Neuronal stem cell (in vitro differentiated cells): ENCODE measurements around the gene RILP.
A peak's percentile ranks its signal among the peaks of the same experiment; 100 is the strongest.

Experiments
- DNase-seq: peaks from one replicate; pipeline ENCODE4 v3.0.0-alpha.2; 2013; ENCODE audit warnings: low spot score
- H2AFZ ChIP-seq: one replicate; pipeline ENCODE4 v1.6.1; 2013; ENCODE audit warnings: mild to moderate bottlenecking, low read length, inconsistent platforms
- H2AK5ac ChIP-seq: 2 replicates; pipeline ENCODE4 v1.6.1; 2013; ENCODE audit warnings: low read depth, mild to moderate bottlenecking, inconsistent platforms, low read length, moderate library complexity, mixed read lengths
- H2BK120ac ChIP-seq: 2 replicates; pipeline ENCODE4 v1.6.1; 2013; ENCODE audit warnings: low read depth, mild to moderate bottlenecking, inconsistent platforms, low read length, moderate library complexity, mixed read lengths
- H2BK12ac ChIP-seq: one replicate; pipeline ENCODE4 v1.6.1; 2013; ENCODE audit warnings: low read length, inconsistent platforms
- H2BK15ac ChIP-seq: 2 replicates; pipeline ENCODE4 v1.6.1; 2013; ENCODE audit warnings: mild to moderate bottlenecking, low read length, inconsistent platforms, mixed read lengths
- H2BK5ac ChIP-seq: one replicate; pipeline ENCODE4 v1.6.1; 2013; ENCODE audit warnings: inconsistent platforms, mild to moderate bottlenecking, low read length, moderate library complexity
- H3K14ac ChIP-seq: one replicate; pipeline ENCODE4 v1.6.1; 2013; ENCODE audit warnings: low read length, inconsistent platforms
- H3K18ac ChIP-seq: 2 replicates; pipeline ENCODE4 v1.6.1; 2013; ENCODE audit warnings: low read length, inconsistent platforms
- H3K23ac ChIP-seq: 2 replicates; pipeline ENCODE4 v1.6.1; 2013; ENCODE audit warnings: low read depth, mild to moderate bottlenecking, mixed read lengths, low read length, inconsistent platforms; ENCODE audit not compliant: poor library complexity
- H3K27ac ChIP-seq: replicated peaks from 3 replicates; pipeline ENCODE4 v1.5.1; 2013; ENCODE audit warnings: low read length, inconsistent platforms
- H3K27me3 ChIP-seq, 3 experiments: 2 replicates each; pipeline ENCODE4 v1.6.1; 2013; ENCODE audit warnings: low read length in 3 of 3, mild to moderate bottlenecking in 2 of 3, inconsistent platforms in 1 of 3, low read depth in 1 of 3, mixed read lengths in 1 of 3, moderate library complexity in 1 of 3; ENCODE audit not compliant: control insufficient read depth in 3 of 3, insufficient read depth in 3 of 3
- H3K36me3 ChIP-seq, 2 donors: replicated peaks in 1 of 2; 2 replicates each; pipeline ENCODE4 v1.6.1; 2013; ENCODE audit warnings: low read length in 2 of 2; ENCODE audit not compliant: control insufficient read depth in 2 of 2, insufficient read depth in 2 of 2
- H3K4ac ChIP-seq: 2 replicates; pipeline ENCODE4 v1.6.1; 2013; ENCODE audit warnings: inconsistent platforms, mild to moderate bottlenecking, low read length, moderate library complexity
- H3K4me1 ChIP-seq, 2 donors: 1 replicate in 1 of 2; 2 replicates in 1 of 2; pipeline ENCODE4 v1.6.1; 2013; ENCODE audit warnings: low read length in 2 of 2, low read depth in 1 of 2; ENCODE audit not compliant: control insufficient read depth in 2 of 2, insufficient read depth in 1 of 2
- H3K4me2 ChIP-seq: one replicate; pipeline ENCODE4 v1.6.1; 2013; ENCODE audit warnings: mild to moderate bottlenecking, low read length, inconsistent platforms; ENCODE audit not compliant: insufficient read depth, poor library complexity, severe bottlenecking
- H3K4me3 ChIP-seq, 2 donors: 2 replicates each; pipeline ENCODE4 v1.5.1; 2013; ENCODE audit warnings: low read length in 2 of 2, mild to moderate bottlenecking in 2 of 2, inconsistent platforms in 1 of 2, moderate library complexity in 1 of 2
- H3K79me1 ChIP-seq: one replicate; pipeline ENCODE4 v1.6.1; 2013; ENCODE audit warnings: low read depth, mild to moderate bottlenecking, inconsistent platforms, low read length, moderate library complexity
- H3K9ac ChIP-seq: one replicate; pipeline ENCODE4 v1.6.1; 2013; ENCODE audit warnings: mild to moderate bottlenecking, low read depth, low read length, inconsistent platforms; ENCODE audit not compliant: poor library complexity
- H3K9me3 ChIP-seq, 2 donors: replicated peaks in 1 of 2; 2 replicates each; pipeline versions ENCODE3 to v1.6.1; 2013; ENCODE audit warnings: low read length in 2 of 2, mild to moderate bottlenecking in 2 of 2, inconsistent platforms in 1 of 2, low read depth in 1 of 2, mixed read lengths in 1 of 2, moderate library complexity in 1 of 2; ENCODE audit not compliant: control insufficient read depth in 2 of 2, insufficient read depth in 1 of 2
- H4K8ac ChIP-seq: one replicate; pipeline ENCODE4 v1.6.1; 2013; ENCODE audit warnings: low read depth, mild to moderate bottlenecking, inconsistent platforms, low read length, moderate library complexity
- H4K91ac ChIP-seq: one replicate; pipeline ENCODE4 v1.6.1; 2013; ENCODE audit warnings: low read length, low read depth, mild to moderate bottlenecking, inconsistent platforms; ENCODE audit not compliant: poor library complexity
- WGBS, 2 donors: extraction: QIAGEN DNeasy Blood & Tissue Kit; methylation state at CpG; one replicate each; pipeline ENCODE4 v1.1.7; 2013; ENCODE audit warnings: missing lambda C conversion rate in 2 of 2, mixed read lengths in 1 of 2; ENCODE audit not compliant: insufficient read length in 2 of 2, insufficient replicate concordance in 1 of 2; ENCODE audit errors: extremely low coverage in 2 of 2; 5-methylcytosine and 5-hydroxymethylcytosine counted together

RILP gene

GRCh38 chr17:1623057-1623630 lies 26.5 kb downstream of the RILP start:
- DNase-seq = no peak
- no peak overlapping the region for H3K23ac ChIP-seq
- no peak overlapping the region for H2AFZ ChIP-seq
- no peak overlapping the region for H3K4me2 ChIP-seq
- H3K36me3 ChIP-seq = peaks cover 0 to 76% of the 10 kb centered on the region in 2 donors
- H3K4me3 ChIP-seq = no peak overlapping the region
- H3K18ac ChIP-seq = no peak overlapping the region
- H4K8ac ChIP-seq = no peak overlapping the region
- no peak overlapping the region for H2BK15ac ChIP-seq
- no peak overlapping the region for H2BK5ac ChIP-seq
- no peaks in the 10 kb centered on the region for H3K9me3 ChIP-seq
- peak overlapping the region; percentile 9 for H3K9ac ChIP-seq
- H3K79me1 ChIP-seq = peaks cover 3% of the 10 kb centered on the region
- no peak overlapping the region for H2BK120ac ChIP-seq
- H2BK12ac ChIP-seq = no peak overlapping the region
- no peak overlapping the region for H3K27ac ChIP-seq
- peak overlapping the region; percentile 83 for H2AK5ac ChIP-seq
- WGBS, 2 donors = no CpG with 5 or more reads among the region's 14 CpGs
- H3K14ac ChIP-seq = no peak overlapping the region
- no peak overlapping the region for H3K4ac ChIP-seq
- H4K91ac ChIP-seq = no peak overlapping the region
- H3K27me3 ChIP-seq = no peaks in the 10 kb centered on the region
- peaks cover 21 to 24% of the 10 kb centered on the region in 2 donors for H3K4me1 ChIP-seq

- Histone ChIP-seq H3K4me1 (peaks cover 13 to 17% of the 10 kb centered on the region in 2 donors), H3K4me3 (no peak overlapping the region), H3K79me1 (peaks cover 3% of the 10 kb centered on the region), H2BK12ac (peak overlapping the region; percentile 82), H2AK5ac (peak overlapping the region; percentile 82), H3K18ac (peak overlapping the region; percentile 79), H3K36me3 (peaks cover 0 to 82% of the 10 kb centered on the region in 2 donors), H3K4ac (no peak overlapping the region), H3K23ac (peak overlapping the region; percentile 83), H3K4me2 (no peak overlapping the region), H2BK15ac (peak overlapping the region; percentile 81), H2BK120ac (no peak overlapping the region), H4K8ac (no peak overlapping the region), H2AFZ (no peak overlapping the region), H3K27me3 (no peaks in the 10 kb centered on the region), H3K9me3 (no peaks in the 10 kb centered on the region), H4K91ac (no peak overlapping the region), H3K14ac (no peak overlapping the region), H3K27ac (no peak overlapping the region), H2BK5ac (no peak overlapping the region), H3K9ac (peak overlapping the region; percentile 39)
- WGBS, 2 donors = no CpG with 5 or more reads among the region's 22 CpGs
- no peak for DNase-seq
Measured at GRCh38 chr17:1621273-1621954, 28.3 kb downstream of the RILP start.

GRCh38 chr17:1620486-1620885 lies 29.2 kb downstream of the RILP start:
- H2AFZ ChIP-seq = no peak overlapping the region
- H3K14ac ChIP-seq = no peak overlapping the region
- H3K27ac ChIP-seq = no peak overlapping the region
- no peak overlapping the region for H3K23ac ChIP-seq
- WGBS, 2 donors = no CpG with 5 or more reads among the region's 13 CpGs
- H3K18ac ChIP-seq = peak overlapping the region; percentile 24
- no peak overlapping the region for H4K91ac ChIP-seq
- H3K4me1 ChIP-seq = peaks cover 6 to 16% of the 10 kb centered on the region in 2 donors
- no peak overlapping the region for H3K4me3 ChIP-seq
- H2BK5ac ChIP-seq = no peak overlapping the region
- H3K9ac ChIP-seq = peak overlapping the region; percentile 54
- no peaks in the 10 kb centered on the region for H3K9me3 ChIP-seq
- H3K4me2 ChIP-seq = no peak overlapping the region
- peak overlapping the region; percentile 82 for H2AK5ac ChIP-seq
- no peak for DNase-seq
- H3K79me1 ChIP-seq = peaks cover 3% of the 10 kb centered on the region
- H2BK12ac ChIP-seq = no peak overlapping the region
- H2BK15ac ChIP-seq = peak overlapping the region; percentile 81
- H3K27me3 ChIP-seq = no peaks in the 10 kb centered on the region
- no peak overlapping the region for H3K4ac ChIP-seq
- no peak overlapping the region for H4K8ac ChIP-seq
- peaks cover 0 to 78% of the 10 kb centered on the region in 2 donors for H3K36me3 ChIP-seq
- H2BK120ac ChIP-seq = no peak overlapping the region

- no peak overlapping the region for H3K14ac ChIP-seq
- WGBS, 2 donors = no CpG with 5 or more reads among the region's 20 CpGs
- no peaks in the 10 kb centered on the region for H3K9me3 ChIP-seq
- no peak overlapping the region for H2AK5ac ChIP-seq
- H2BK12ac ChIP-seq = no peak overlapping the region
- no peak overlapping the region for H4K91ac ChIP-seq
- no peak overlapping the region for H3K4me2 ChIP-seq
- H3K4me3 ChIP-seq = no peak overlapping the region
- H3K36me3 ChIP-seq = peaks cover 4 to 75% of the 10 kb centered on the region in 2 donors
- H2BK120ac ChIP-seq = no peak overlapping the region
- no peak overlapping the region for H3K23ac ChIP-seq
- H4K8ac ChIP-seq = no peak overlapping the region
- H2AFZ ChIP-seq = no peak overlapping the region
- H3K18ac ChIP-seq = no peak overlapping the region
- H3K27ac ChIP-seq = no peak overlapping the region
- H3K4ac ChIP-seq = no peak overlapping the region
- H2BK5ac ChIP-seq = no peak overlapping the region
- no peak for DNase-seq
- H2BK15ac ChIP-seq = no peak overlapping the region
- no peak overlapping the region for H3K9ac ChIP-seq
- H3K79me1 ChIP-seq = peaks cover 3% of the 10 kb centered on the region
- no peaks in the 10 kb centered on the region for H3K27me3 ChIP-seq
- peaks cover 0 to 15% of the 10 kb centered on the region in 2 donors for H3K4me1 ChIP-seq
Measured at GRCh38 chr17:1617620-1618174, 32.0 kb downstream of the RILP start.
